Measurements from ENCODE around the gene DMD.

The DMD gene

DNA sequence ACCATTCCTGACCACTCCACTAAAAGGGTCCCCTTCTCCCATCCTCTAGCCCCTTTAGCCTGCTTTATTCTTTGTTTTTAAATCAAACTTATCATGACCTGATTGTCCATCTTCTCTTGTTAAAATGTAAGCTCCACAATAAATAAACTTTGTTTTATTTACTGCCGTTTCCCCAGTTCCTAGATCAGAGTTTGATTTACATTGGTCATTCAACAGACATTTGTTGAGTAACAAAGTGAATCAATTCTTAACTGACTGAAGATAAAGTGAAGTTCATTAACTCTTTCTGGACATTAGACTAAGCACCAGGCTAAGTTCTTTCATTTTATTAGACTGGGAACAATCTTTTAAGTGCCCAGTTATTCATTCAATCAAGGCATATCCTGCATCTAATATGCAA lies 1876.4 kb downstream of the DMD start:
- TF ChIP-seq POLR2AphosphoS5 (IDR thresholded peaks at IDR 0.05; ENCODE audit: low read depth, low read length) (no peak), TAF1 (IDR thresholded peaks at IDR 0.05; ENCODE audit: borderline replicate concordance, insufficient read depth, low read length) (no peak), SIN3A (IDR thresholded peaks at IDR 0.05; ENCODE audit: borderline replicate concordance, insufficient read depth, low read length) (no peak), FOXP2 (optimal IDR thresholded peaks at IDR 0.05; ENCODE audit: borderline replicate concordance, extremely low read depth, extremely low read length, insufficient read depth) (no peak)
- TF ChIP-seq, protein P1, sequence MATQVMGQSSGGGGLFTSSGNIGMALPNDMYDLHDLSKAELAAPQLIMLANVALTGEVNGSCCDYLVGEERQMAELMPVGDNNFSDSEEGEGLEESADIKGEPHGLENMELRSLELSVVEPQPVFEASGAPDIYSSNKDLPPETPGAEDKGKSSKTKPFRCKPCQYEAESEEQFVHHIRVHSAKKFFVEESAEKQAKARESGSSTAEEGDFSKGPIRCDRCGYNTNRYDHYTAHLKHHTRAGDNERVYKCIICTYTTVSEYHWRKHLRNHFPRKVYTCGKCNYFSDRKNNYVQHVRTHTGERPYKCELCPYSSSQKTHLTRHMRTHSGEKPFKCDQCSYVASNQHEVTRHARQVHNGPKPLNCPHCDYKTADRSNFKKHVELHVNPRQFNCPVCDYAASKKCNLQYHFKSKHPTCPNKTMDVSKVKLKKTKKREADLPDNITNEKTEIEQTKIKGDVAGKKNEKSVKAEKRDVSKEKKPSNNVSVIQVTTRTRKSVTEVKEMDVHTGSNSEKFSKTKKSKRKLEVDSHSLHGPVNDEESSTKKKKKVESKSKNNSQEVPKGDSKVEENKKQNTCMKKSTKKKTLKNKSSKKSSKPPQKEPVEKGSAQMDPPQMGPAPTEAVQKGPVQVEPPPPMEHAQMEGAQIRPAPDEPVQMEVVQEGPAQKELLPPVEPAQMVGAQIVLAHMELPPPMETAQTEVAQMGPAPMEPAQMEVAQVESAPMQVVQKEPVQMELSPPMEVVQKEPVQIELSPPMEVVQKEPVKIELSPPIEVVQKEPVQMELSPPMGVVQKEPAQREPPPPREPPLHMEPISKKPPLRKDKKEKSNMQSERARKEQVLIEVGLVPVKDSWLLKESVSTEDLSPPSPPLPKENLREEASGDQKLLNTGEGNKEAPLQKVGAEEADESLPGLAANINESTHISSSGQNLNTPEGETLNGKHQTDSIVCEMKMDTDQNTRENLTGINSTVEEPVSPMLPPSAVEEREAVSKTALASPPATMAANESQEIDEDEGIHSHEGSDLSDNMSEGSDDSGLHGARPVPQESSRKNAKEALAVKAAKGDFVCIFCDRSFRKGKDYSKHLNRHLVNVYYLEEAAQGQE (IDR thresholded peaks at IDR 0.05; ENCODE audit: insufficient read depth in 1 of 2, low read depth in 2 of 2, low read length in 2 of 2) = no peak

DNA sequence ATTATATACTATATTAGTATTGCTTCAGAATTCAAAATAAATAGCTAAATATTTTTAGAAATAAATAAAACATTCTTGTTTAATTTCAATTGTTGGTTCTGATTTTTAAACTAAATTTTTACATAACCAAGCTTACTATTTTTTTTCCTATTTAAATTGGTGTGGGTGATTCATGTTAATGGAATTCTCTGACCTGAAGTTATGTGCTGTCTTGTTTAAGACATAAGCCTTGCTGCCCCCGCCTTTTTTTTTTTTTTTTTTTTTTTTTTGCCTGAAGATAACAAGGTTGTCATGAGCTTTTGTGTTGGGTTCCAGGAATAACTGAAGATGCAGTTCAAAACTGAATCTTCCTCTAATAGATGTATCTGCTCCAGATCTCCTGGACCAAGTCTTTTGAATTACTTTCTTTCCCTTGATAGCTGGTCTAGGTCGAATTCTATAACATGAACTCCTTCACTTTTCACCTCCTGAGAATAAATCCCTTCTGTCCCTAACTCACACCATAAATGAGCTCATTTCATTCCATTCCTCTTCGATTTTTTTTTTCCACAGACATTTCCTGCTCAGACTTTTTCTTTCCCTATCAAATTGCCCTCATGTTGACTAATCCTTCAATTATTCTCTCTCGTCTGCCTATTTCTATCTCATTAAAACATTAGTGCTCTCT lies 1878.1 kb downstream of the DMD start:
- TF ChIP-seq SIN3A (IDR thresholded peaks at IDR 0.05; ENCODE audit: borderline replicate concordance, insufficient read depth, low read length) = no peak
- no peak for TF ChIP-seq POLR2AphosphoS5 (IDR thresholded peaks at IDR 0.05; ENCODE audit: low read depth, low read length)
- TF ChIP-seq FOXP2 (optimal IDR thresholded peaks at IDR 0.05; ENCODE audit: borderline replicate concordance, extremely low read depth, extremely low read length, insufficient read depth) = no peak
- TF ChIP-seq TAF1 (IDR thresholded peaks at IDR 0.05; ENCODE audit: borderline replicate concordance, insufficient read depth, low read length) = no peak
- TF ChIP-seq, protein P1 (IDR thresholded peaks at IDR 0.05; ENCODE audit: insufficient read depth in 1 of 2, low read depth in 2 of 2, low read length in 2 of 2) = no peak

DNA sequence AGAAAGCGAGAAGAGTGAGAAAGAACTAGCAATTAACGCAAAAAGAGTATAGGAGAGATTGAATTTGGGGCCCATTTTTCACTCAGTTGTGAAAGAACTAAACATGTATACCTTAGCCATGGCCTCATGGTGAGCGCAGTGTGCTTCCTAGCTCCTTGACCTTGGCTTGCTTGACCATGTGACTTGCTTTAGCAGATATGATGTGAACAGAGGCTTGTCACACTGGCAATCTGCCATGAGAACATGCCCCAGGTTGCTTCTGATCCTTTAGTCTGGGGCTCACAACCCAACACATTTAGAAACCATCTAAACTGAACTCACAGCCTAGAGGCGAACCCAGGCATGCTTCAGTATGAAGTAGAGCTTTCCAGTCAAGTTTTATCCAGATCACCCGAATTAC lies 1879.4 kb downstream of the DMD start:
- no peak for TF ChIP-seq POLR2AphosphoS5 (IDR thresholded peaks at IDR 0.05; ENCODE audit: low read depth, low read length)
- no peak for TF ChIP-seq SIN3A (IDR thresholded peaks at IDR 0.05; ENCODE audit: borderline replicate concordance, insufficient read depth, low read length)
- no peak for TF ChIP-seq FOXP2 (optimal IDR thresholded peaks at IDR 0.05; ENCODE audit: borderline replicate concordance, extremely low read depth, extremely low read length, insufficient read depth)
- TF ChIP-seq, protein P1 (IDR thresholded peaks at IDR 0.05; ENCODE audit: insufficient read depth in 1 of 2, low read depth in 2 of 2, low read length in 2 of 2) = no peak
- TF ChIP-seq TAF1 (IDR thresholded peaks at IDR 0.05; ENCODE audit: borderline replicate concordance, insufficient read depth, low read length) = no peak

DNA sequence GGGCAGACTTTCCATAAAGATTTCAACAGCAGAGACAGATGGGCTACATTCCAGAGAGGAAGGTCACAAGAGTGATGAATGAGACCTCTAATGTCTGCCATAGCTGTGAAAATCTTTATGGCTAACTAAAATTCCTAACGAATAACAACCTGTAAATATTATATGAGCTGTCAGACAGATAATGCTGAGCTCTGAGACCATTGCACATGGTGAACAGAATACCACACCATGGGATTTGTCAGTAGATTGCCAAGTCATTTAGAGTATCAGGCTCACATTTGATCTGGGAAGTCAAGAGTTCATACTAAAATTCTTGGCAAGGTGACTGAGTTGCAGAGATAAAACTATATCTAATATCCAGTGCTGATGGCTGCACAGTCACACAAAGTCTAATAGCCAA lies 1880.3 kb downstream of the DMD start:
- no peak for TF ChIP-seq TAF1 (IDR thresholded peaks at IDR 0.05; ENCODE audit: borderline replicate concordance, insufficient read depth, low read length)
- no peak for TF ChIP-seq FOXP2 (optimal IDR thresholded peaks at IDR 0.05; ENCODE audit: borderline replicate concordance, extremely low read depth, extremely low read length, insufficient read depth)
- TF ChIP-seq POLR2AphosphoS5 (IDR thresholded peaks at IDR 0.05; ENCODE audit: low read depth, low read length) = no peak
- no peak for TF ChIP-seq SIN3A (IDR thresholded peaks at IDR 0.05; ENCODE audit: borderline replicate concordance, insufficient read depth, low read length)
- TF ChIP-seq, protein P1 (IDR thresholded peaks at IDR 0.05; ENCODE audit: insufficient read depth in 1 of 2, low read depth in 2 of 2, low read length in 2 of 2) = no peak
